Measurements from ENCODE around the gene MPP1. TPM values are rescaled to one million over a fixed set of nuclear protein-coding genes. Genes with fewer than 3 reads are reported as not detected.
A peak's percentile ranks its signal among the peaks of the same experiment; 100 is the strongest.

MPP1 gene
- total RNA-seq, 1 donor from 2014 or later = 9.2 TPM

GRCh38 chrX:154805696-154806091 lies 409 bp upstream of the MPP1 start:
- Mint-ChIP-seq H3K36me3 (peaks cover 2% of the 10 kb centered on the region), H3K9me3 (peaks cover 29% of the 10 kb centered on the region), H3K27ac (peak overlapping the region; percentile 43), H3K27me3 (ENCODE audit: low read depth) (no peaks in the 10 kb centered on the region), H3K4me3 (peak overlapping the region; percentile 77), H3K4me1 (peaks cover 12% of the 10 kb centered on the region)
- no peak for DNase-seq (ENCODE audit: low spot score in 2 of 2, unreplicated experiment in 2 of 2)
- TF ChIP-seq CTCF (IDR thresholded peaks at IDR 0.05; ENCODE audit: unreplicated experiment) = no peak

DNA sequence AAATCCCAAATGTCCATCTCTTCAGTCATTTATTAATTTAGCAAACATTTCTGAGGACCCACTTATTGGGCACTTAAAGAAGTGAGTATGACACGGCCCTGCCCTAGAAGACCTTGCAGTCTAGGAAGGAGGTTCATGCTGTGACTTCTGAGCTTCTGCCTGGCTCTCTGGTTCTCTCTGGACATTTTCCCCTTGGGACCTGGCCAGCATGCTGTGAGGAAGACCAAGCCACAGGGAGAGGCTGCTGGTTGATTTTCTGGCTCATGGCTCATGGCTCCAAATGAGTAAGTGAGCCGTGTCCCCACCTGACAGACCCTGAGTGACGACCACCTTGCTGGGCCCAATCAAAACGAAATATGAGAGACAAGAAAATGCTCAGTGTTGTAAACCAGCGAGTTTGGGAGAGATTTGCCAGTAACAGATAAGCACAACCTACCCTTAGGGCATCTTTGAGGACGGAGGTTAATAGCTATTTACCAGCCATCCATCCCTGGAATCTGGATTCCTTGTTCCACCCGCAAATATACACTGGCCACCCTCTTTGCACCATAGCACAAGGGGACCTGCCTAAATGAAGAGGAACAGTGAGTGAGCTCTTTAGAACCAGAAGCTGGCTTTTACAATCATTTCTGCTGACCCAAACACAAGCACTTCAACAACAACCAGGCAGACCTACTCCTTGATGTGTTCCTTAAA lies 876 bp downstream of the MPP1 start:
- no peak for DNase-seq (ENCODE audit: low spot score in 2 of 2, unreplicated experiment in 2 of 2)
- H3K36me3 Mint-ChIP-seq = peaks cover 2% of the 10 kb centered on the region
- H3K9me3 Mint-ChIP-seq = peaks cover 30% of the 10 kb centered on the region
- H3K27ac Mint-ChIP-seq = no peak overlapping the region
- H3K4me3 Mint-ChIP-seq = peak overlapping the region; percentile 69
- no peaks in the 10 kb centered on the region for H3K27me3 Mint-ChIP-seq (ENCODE audit: low read depth)
- no peak for TF ChIP-seq CTCF (IDR thresholded peaks at IDR 0.05; ENCODE audit: unreplicated experiment)
- H3K4me1 Mint-ChIP-seq = peaks cover 14% of the 10 kb centered on the region

GRCh38 chrX:154802947-154803346 lies 2.3 kb downstream of the MPP1 start:
- H3K9me3 Mint-ChIP-seq = peaks cover 27% of the 10 kb centered on the region
- H3K36me3 Mint-ChIP-seq = no peaks in the 10 kb centered on the region
- TF ChIP-seq CTCF (IDR thresholded peaks at IDR 0.05; ENCODE audit: unreplicated experiment) = no peak
- H3K27me3 Mint-ChIP-seq (ENCODE audit: low read depth) = no peaks in the 10 kb centered on the region
- no peak for DNase-seq (ENCODE audit: low spot score in 2 of 2, unreplicated experiment in 2 of 2)
- H3K4me1 Mint-ChIP-seq = peaks cover 14% of the 10 kb centered on the region
- no peak overlapping the region for H3K27ac Mint-ChIP-seq
- no peak overlapping the region for H3K4me3 Mint-ChIP-seq

DNA sequence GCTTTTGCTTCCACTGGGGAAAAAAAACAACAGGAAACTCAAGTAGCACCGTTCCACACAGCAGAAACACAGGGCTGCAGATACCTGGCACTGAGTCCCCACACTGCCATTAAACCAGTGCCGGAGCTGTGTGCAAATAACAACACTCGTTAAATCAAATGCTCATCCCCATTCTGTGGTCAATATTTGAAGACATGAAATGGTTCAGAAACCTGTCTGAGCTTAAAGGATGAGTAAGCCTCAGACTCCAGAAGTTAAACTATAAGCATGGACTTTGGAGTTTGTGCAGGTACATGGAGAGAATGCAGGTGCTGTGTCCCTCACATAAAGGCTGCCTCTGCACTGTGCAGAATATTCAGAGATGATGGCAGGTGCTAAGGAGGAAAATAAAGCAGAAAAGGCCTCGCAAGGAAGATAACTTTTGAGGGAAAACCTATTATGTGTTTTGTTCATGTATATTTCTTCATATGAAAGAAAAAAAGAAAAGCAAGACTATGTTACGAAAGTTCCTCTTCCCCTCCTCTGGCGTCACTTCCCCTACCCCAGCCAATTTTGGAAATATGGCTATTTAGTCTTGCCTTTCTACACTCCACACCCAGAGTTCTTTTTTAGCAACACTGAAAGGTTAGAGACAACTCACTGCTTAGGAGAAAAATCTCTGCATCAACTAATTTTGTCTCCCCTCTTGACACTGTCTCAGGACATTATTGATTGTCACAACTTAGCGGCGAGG lies 4.6 kb downstream of the MPP1 start:
- H3K36me3 Mint-ChIP-seq = no peaks in the 10 kb centered on the region
- H3K27ac Mint-ChIP-seq = no peak overlapping the region
- H3K4me3 Mint-ChIP-seq = no peak overlapping the region
- no peak for TF ChIP-seq CTCF (IDR thresholded peaks at IDR 0.05; ENCODE audit: unreplicated experiment)
- no peak for DNase-seq (ENCODE audit: low spot score in 2 of 2, unreplicated experiment in 2 of 2)
- H3K9me3 Mint-ChIP-seq = peaks cover 18% of the 10 kb centered on the region
- H3K4me1 Mint-ChIP-seq = peaks cover 10% of the 10 kb centered on the region
- H3K27me3 Mint-ChIP-seq (ENCODE audit: low read depth) = no peaks in the 10 kb centered on the region

- no peak for TF ChIP-seq CTCF (IDR thresholded peaks at IDR 0.05; ENCODE audit: unreplicated experiment)
Observed at GRCh38 chrX:154799556-154800348, 5.5 kb downstream of the MPP1 start.

More at GRCh38 chrX:154799556-154800348, 5.5 kb downstream of the MPP1 start:
- H3K4me3 Mint-ChIP-seq = no peak overlapping the region
- no peak overlapping the region for H3K27ac Mint-ChIP-seq
- H3K9me3 Mint-ChIP-seq = peaks cover 18% of the 10 kb centered on the region
- no peaks in the 10 kb centered on the region for H3K27me3 Mint-ChIP-seq (ENCODE audit: low read depth)
- DNase-seq (ENCODE audit: low spot score in 2 of 2, unreplicated experiment in 2 of 2) = no peak
- no peaks in the 10 kb centered on the region for H3K36me3 Mint-ChIP-seq
- peaks cover 9% of the 10 kb centered on the region for H3K4me1 Mint-ChIP-seq
